ENCODE results near the gene ASAP3.

Gene ASAP3

GRCh38 chr1:23483321-23484252 is at the start of gene ASAP3:
TSS of gene ASAP3 (minus strand) at chr1:23484179. CDS start at chr1:23484133, 46 bp downstream.
- Histone ChIP-seq H3K9ac (no peak within 1 kb of the TSS; the same call in 1 of the 2 replicates), H3K27ac (no peak within 1 kb of the TSS), H3K4me2 (peak within 1 kb of the TSS; percentile 72), H2AFZ (ENCODE audit: low read depth) (peak within 1 kb of the TSS; percentile 57; the same call in 1 of the 2 replicates), H3K4me1 (ENCODE audit: low read depth, poor library complexity, severe bottlenecking) (peaks cover 7% of the 10 kb centered on the region), H3K36me3 (ENCODE audit: insufficient read depth) (no peaks in the 10 kb centered on the region), H3K4me3 (IDR thresholded peaks at IDR 0.05; ENCODE audit: insufficient read depth, low read depth, low read length) (no peak within 1 kb of the TSS), H3K79me2 (ENCODE audit: insufficient read depth, low read depth) (no peaks in the 10 kb centered on the region), H4K20me1 (ENCODE audit: insufficient read depth) (no peaks in the 10 kb centered on the region), H3K27me3 (ENCODE audit: insufficient read depth, low read depth) (peaks cover 7% of the 10 kb centered on the region)
- no peak for TF ChIP-seq CTCF (conservative IDR thresholded peaks at IDR 0.05; ENCODE audit: low read depth, low read length)

GRCh38 chr1:23533246-23534023 is 49.5 kb upstream of the ASAP3 start:
- Histone ChIP-seq H3K9ac (peak overlapping the region; percentile 9; the same call in 1 of the 2 replicates), H3K36me3 (ENCODE audit: insufficient read depth) (no peaks in the 10 kb centered on the region), H3K4me1 (ENCODE audit: low read depth, poor library complexity, severe bottlenecking) (peaks cover 74% of the 10 kb centered on the region), H3K79me2 (ENCODE audit: insufficient read depth, low read depth) (peaks cover 24% of the 10 kb centered on the region), H4K20me1 (ENCODE audit: insufficient read depth) (no peaks in the 10 kb centered on the region), H3K4me2 (peak overlapping the region; percentile 69), H3K4me3 (IDR thresholded peaks at IDR 0.05; ENCODE audit: insufficient read depth, low read depth, low read length) (no peak overlapping the region), H3K27ac (peak overlapping the region; percentile 87; the same call in 1 of the 2 replicates), H3K27me3 (ENCODE audit: insufficient read depth, low read depth) (no peaks in the 10 kb centered on the region), H2AFZ (ENCODE audit: low read depth) (no peak overlapping the region)
- no peak for TF ChIP-seq CTCF (conservative IDR thresholded peaks at IDR 0.05; ENCODE audit: low read depth, low read length)

- H3K4me3 ChIP-seq (IDR thresholded peaks at IDR 0.05; ENCODE audit: insufficient read depth, low read depth, low read length) = no peak overlapping the region
- H3K79me2 ChIP-seq (ENCODE audit: insufficient read depth, low read depth) = peaks cover 38% of the 10 kb centered on the region
- H3K27ac ChIP-seq = peak overlapping the region; percentile 87
- H2AFZ ChIP-seq (ENCODE audit: low read depth) = no peak overlapping the region
- TF ChIP-seq CTCF (conservative IDR thresholded peaks at IDR 0.05; ENCODE audit: low read depth, low read length) = 0 out of 2 replicates have a peak, but pooled peaks have one; percentile 9
- H3K27me3 ChIP-seq (ENCODE audit: insufficient read depth, low read depth) = no peaks in the 10 kb centered on the region
- H3K9ac ChIP-seq = peak overlapping the region; percentile 96; the same call in 1 of the 2 replicates
- peak overlapping the region; percentile 69 for H3K4me2 ChIP-seq
- no peaks in the 10 kb centered on the region for H4K20me1 ChIP-seq (ENCODE audit: insufficient read depth)
- H3K4me1 ChIP-seq (ENCODE audit: low read depth, poor library complexity, severe bottlenecking) = peaks cover 73% of the 10 kb centered on the region
- no peaks in the 10 kb centered on the region for H3K36me3 ChIP-seq (ENCODE audit: insufficient read depth)
Measured at GRCh38 chr1:23531562-23532094, 47.6 kb upstream of the ASAP3 start.

All from KMS-11 (cell line).